LNCaP clone FGC (cell line): ENCODE data around the gene STK31.
"Not testable (repeated sequence)": the region's sequence is repeated elsewhere in the genome, so short reads cannot be mapped to it uniquely, and the experiment has no call there.

ENCODE experiments used
- DNase-seq: peaks from one replicate; pipeline ENCODE4 v3.0.0-alpha.2; 2011; ENCODE audit warnings: low read depth
- H3K4me3 ChIP-seq: 2 replicates; pipeline ENCODE4 v1.5.1; 2011; ENCODE audit warnings: mild to moderate bottlenecking, low read depth, low read length, control low read depth
- TF ChIP-seq, protein P1 (sequence below): IDR thresholded peaks from 2 replicates; pipeline ENCODE4 v1.5.1; 2012; ENCODE audit warnings: mild to moderate bottlenecking; ENCODE audit not compliant: control insufficient read depth, insufficient read depth; ENCODE audit errors: extremely low read depth

STK31 gene

DNA sequence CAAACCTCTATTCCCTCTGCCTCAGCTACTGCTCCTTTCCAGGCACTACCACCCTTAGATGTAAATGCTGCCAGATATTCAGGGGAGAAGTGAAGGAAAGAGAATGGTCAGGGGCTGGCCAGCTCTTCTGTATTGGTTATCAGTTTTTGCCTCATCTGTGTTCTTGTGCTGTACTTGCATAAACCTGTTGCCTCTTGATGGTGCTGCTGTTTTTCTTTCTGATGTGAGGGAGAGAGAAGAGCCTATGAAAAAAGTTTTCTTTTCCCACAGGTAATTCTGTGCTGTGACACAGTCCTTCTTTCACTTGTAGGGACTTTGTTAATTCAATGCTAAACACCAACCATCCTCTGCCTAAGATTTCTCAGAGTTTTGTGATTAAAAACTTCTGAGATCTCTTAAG, 57.5 kb downstream of the STK31 start:
- no peak overlapping the region for H3K4me3 ChIP-seq
- no peak for DNase-seq
- TF ChIP-seq, protein P1, sequence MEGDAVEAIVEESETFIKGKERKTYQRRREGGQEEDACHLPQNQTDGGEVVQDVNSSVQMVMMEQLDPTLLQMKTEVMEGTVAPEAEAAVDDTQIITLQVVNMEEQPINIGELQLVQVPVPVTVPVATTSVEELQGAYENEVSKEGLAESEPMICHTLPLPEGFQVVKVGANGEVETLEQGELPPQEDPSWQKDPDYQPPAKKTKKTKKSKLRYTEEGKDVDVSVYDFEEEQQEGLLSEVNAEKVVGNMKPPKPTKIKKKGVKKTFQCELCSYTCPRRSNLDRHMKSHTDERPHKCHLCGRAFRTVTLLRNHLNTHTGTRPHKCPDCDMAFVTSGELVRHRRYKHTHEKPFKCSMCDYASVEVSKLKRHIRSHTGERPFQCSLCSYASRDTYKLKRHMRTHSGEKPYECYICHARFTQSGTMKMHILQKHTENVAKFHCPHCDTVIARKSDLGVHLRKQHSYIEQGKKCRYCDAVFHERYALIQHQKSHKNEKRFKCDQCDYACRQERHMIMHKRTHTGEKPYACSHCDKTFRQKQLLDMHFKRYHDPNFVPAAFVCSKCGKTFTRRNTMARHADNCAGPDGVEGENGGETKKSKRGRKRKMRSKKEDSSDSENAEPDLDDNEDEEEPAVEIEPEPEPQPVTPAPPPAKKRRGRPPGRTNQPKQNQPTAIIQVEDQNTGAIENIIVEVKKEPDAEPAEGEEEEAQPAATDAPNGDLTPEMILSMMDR: no peak

DNA sequence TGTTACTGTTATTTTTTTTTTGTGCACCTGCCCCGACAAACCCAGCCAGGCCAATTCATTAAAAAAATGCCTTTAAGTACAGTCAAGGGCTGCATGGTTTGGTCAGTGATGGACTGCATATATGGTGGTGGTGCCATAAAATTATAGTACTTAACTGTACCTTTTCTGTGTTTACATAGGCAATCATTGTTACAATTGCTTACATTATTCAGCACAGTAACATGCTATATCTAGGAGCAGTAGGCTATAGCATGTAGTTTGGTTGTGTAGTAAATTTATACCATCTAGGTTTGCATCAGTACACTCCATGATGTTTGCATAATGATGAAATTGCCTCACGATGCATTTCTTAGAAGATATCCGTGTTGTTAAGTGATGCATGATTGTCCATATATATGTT, 58.0 kb downstream of the STK31 start:
- no peak overlapping the region for H3K4me3 ChIP-seq
- TF ChIP-seq, protein P1: no peak
- no peak for DNase-seq

DNA sequence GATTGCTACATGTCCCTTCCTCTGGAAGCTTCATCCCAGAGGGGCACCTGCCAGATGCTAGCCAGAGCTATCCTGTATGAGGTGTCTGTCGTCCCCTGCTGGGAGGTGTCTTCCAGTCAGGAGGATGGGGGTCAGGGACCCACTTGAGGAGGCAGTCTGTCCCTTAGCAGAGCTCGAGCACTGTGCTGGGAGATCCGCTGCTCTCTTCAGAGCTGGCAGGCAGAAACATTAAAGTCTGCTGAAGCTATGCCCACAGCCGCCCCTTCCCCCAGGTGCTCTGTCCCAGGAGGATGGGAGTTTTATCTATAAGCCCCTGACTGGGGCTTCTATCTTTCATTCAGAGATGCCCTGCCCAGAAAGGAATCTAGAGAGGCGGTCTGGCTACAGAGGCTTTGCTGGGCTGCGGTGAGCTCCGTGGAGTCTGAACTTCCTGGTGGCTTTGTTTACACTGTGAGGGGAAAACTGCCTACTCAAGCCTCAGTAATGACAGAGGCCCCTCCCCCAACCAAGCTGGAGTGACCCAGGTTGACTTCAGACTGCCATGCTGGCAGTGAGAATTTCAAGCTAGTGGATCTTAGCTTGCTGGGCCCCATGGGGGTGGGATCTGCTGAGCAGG, 69.3 kb downstream of the STK31 start:
- DNase-seq, H3K4me3 ChIP-seq: not testable (repeated sequence)

DNA sequence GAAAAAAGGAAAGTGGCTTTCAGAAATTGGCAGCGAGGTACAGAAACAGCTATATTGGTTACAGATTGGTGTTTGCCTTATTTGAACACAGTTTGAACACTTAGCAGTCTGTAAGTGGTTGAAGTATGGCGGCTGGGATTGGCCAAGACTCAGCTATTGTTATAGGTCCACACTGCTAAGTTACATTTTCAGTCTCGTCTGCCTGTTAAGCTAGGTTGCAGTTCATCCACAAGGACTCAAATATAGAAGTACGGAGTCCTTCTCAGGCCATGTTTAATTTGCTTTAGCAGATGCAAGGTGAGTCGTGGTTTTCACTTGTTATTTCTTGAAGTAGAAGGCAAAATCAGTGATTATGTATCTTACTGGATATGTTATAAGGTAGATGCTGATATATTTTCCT, 73.1 kb downstream of the STK31 start:
- TF ChIP-seq, protein P1: no peak
- no peak overlapping the region for H3K4me3 ChIP-seq
- DNase-seq: no peak

DNA sequence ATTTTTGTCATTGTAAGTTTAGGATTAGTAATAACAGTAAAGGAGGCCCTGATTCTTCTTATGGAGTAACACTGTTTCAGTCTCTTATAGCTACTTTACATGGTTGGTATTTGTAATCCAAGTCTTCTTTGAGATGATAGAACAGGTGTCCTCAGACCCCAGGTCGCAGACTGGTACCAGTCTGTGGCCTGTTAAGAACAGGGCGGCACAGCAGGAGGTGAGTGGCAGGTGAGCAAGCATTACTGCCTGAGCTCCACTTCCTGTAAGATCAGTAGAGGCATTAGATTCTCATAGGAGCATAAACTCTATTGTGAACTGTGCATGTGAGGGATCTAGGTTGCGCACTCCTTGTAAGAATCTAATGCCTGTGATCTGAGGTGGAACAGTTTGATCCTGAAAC, 77.3 kb downstream of the STK31 start:
- DNase-seq: no peak
- TF ChIP-seq, protein P1: no peak

GRCh38 chr7:23788843-23789242, 78.8 kb downstream of the STK31 start:
- TF ChIP-seq, protein P1: no peak
- no peak overlapping the region for H3K4me3 ChIP-seq
- DNase-seq: no peak

More for the DNA sequence above, 77.3 kb downstream of the STK31 start:
- H3K4me3 ChIP-seq: no peak overlapping the region

DNA sequence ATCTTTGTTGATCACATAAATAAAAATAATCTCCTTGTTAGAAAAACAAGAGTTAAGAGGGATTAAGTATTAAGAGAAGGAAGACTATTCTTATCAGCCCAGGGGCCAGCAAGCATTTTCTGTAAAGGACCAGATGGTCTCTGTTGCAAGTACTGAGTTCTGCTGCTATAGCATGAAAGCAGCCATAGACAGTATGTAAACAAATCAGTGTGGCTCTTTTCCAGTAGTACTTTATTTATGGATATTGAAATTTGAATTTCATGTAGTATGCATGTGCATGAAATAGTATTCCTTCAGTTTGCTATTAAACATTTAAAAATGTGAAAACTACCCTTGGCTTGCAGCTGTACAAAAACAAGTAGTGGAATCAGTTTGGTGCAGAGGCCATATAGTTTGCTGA, 81.7 kb downstream of the STK31 start:
- DNase-seq: no peak
- TF ChIP-seq, protein P1: no peak
- no peak overlapping the region for H3K4me3 ChIP-seq
